ENCODE data around the gene FSIP1. TPM values are rescaled to one million over a fixed set of nuclear protein-coding genes. Genes with fewer than 3 reads are reported as not detected.
A peak's percentile ranks its signal among the peaks of the same experiment; 100 is the strongest.

Gene FSIP1
- total and polyA plus RNA-seq, 2 donors from 2014 or later = 0.75 to 2.4 TPM

DNA sequence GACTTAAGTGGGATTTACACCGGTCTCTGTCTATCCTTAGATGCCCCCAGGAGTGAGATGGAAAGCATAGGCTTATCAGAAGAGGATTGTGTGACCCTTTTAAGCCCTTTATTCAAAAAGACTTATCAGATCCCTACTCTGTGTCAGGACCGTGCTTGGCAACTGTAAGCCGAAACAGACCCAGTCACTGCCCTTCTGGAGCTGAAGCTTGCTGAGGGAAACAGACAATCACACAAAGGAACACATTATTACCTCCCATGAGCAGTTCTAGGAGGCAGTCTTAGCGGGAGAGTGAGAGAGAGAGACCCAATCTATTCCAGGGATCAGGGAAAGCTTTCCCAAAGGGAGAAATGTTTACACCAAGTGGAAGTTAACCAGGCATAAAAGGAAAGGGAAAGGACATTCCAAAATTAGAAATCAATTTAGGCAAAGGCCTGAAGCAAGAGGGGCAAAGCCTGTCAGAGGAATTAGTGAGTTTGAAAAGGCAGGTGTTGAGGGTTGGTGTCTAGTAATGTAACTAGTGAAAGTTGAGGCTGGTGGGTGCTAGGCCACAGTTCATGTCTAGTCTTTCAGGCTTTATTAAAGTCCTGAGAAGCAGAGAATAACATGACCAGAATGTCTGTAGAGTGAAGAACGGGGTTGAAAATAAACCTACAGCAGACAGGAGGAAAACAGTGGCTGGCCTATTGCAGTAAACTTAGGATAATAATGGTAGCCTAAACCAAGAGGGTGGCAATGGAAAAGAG, 115.1 kb downstream of the FSIP1 start:
- peak overlapping the region; percentile 73 to 90 for H3K27ac ChIP-seq (ENCODE audit: low read depth in 2 of 2, low read length in 2 of 2)
- no peaks in the 10 kb centered on the region for H3K9me3 ChIP-seq (ENCODE audit: control insufficient read depth in 2 of 3, insufficient read depth in 1 of 3, low read length in 3 of 3)
- FAIRE-seq (no peak), DNase-seq (no peak)
- peaks cover 6 to 59% (median 21%) of the 10 kb centered on the region in 3 donors for H3K4me1 ChIP-seq (ENCODE audit: control insufficient read depth in 2 of 3, insufficient read depth in 2 of 3, low read depth in 1 of 3, low read length in 3 of 3)
- TF ChIP-seq, protein P1, sequence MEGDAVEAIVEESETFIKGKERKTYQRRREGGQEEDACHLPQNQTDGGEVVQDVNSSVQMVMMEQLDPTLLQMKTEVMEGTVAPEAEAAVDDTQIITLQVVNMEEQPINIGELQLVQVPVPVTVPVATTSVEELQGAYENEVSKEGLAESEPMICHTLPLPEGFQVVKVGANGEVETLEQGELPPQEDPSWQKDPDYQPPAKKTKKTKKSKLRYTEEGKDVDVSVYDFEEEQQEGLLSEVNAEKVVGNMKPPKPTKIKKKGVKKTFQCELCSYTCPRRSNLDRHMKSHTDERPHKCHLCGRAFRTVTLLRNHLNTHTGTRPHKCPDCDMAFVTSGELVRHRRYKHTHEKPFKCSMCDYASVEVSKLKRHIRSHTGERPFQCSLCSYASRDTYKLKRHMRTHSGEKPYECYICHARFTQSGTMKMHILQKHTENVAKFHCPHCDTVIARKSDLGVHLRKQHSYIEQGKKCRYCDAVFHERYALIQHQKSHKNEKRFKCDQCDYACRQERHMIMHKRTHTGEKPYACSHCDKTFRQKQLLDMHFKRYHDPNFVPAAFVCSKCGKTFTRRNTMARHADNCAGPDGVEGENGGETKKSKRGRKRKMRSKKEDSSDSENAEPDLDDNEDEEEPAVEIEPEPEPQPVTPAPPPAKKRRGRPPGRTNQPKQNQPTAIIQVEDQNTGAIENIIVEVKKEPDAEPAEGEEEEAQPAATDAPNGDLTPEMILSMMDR (IDR thresholded peaks at IDR 0.05; ENCODE audit: borderline replicate concordance, extremely low read depth, insufficient read depth) = no peak
- no peaks in the 10 kb centered on the region for H3K36me3 ChIP-seq (ENCODE audit: control insufficient read depth in 2 of 3, insufficient read depth in 3 of 3, low read length in 3 of 3)
- H3K4me3 ChIP-seq (ENCODE audit: low read length in 3 of 3) = no peak overlapping the region
- intact Hi-C loops (cut with DNase I) = no loop called here
- H3K9ac ChIP-seq (ENCODE audit: low read length in 3 of 3) = no peak overlapping the region
- no peaks in the 10 kb centered on the region for H3K27me3 ChIP-seq (ENCODE audit: control insufficient read depth, insufficient read depth, low read length)

DNA sequence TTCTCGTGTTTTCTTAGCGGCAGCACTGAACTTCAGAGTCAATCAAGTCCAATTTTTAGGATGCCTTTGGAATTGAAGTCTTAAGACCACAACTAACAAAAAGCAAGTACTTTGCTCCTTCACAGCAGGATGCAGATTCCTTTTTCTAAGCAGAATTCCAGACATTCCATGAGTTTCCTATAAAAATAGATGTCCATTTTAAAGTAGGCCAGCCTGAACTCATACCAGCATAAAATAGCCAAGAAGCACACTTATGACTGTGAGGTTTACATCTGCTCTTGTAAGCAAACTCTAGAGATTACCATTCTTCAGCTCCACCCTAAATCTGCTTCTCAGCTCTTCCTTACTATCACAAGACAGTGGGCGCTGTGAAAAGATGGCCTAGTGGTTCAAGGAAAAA, 116.0 kb downstream of the FSIP1 start:
- Histone ChIP-seq H3K36me3 (ENCODE audit: control insufficient read depth in 2 of 3, insufficient read depth in 3 of 3, low read length in 3 of 3) (no peaks in the 10 kb centered on the region), H3K4me1 (ENCODE audit: control insufficient read depth in 2 of 3, insufficient read depth in 2 of 3, low read depth in 1 of 3, low read length in 3 of 3) (peaks cover 6 to 55% (median 19%) of the 10 kb centered on the region in 3 donors), H3K4me3 (ENCODE audit: low read length in 3 of 3) (peak overlapping the region in 1 of 3 donors; percentile 3), H3K9me3 (ENCODE audit: control insufficient read depth in 2 of 3, insufficient read depth in 1 of 3, low read length in 3 of 3) (no peaks in the 10 kb centered on the region), H3K27ac (ENCODE audit: low read depth in 2 of 2, low read length in 2 of 2) (peak overlapping the region; percentile 70 to 85), H3K9ac (ENCODE audit: low read length in 3 of 3) (peak overlapping the region in 1 of 3 donors; percentile 37), H3K27me3 (ENCODE audit: control insufficient read depth, insufficient read depth, low read length) (no peaks in the 10 kb centered on the region)
- intact Hi-C loops (cut with DNase I) = no loop called here
- FAIRE-seq = no peak
- peak in 1 of 5 donors; percentile 40 for DNase-seq
- TF ChIP-seq, protein P1 (IDR thresholded peaks at IDR 0.05; ENCODE audit: borderline replicate concordance, extremely low read depth, insufficient read depth) = no peak

DNA sequence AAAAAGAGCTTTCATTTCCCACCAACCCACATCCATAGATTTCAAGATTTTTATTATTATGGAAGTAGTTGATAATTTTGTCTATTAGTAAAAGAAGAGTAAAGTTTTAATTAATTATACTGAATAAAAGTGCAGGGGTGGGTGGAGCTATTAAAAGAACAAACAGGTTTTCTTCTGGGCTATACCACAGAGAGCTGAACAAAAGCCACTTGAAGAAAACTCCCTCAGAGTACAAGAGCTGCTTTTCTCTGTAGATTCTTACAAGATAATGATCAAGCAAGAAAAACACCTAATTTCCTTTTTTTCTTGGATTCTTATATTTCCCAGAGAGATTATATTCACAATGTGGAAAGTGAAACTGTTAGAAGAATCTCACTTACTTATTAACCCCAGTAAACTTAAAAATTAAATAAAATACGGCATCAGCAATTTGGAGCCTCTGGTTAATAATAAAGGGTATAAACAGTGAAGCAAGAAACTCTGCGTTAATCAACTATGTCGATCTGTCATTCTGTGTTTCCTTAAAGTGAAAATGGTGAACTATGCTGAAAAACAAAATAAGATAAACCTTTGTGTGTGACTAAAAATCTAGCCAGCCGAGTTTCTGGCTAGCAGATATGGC, 116.9 kb downstream of the FSIP1 start:
- peak in 1 of 5 donors; percentile 31 for DNase-seq
- Histone ChIP-seq H3K4me3 (ENCODE audit: low read length in 3 of 3) (peak overlapping the region in 2 of 3 donors; percentile 19), H3K9me3 (ENCODE audit: control insufficient read depth in 2 of 3, insufficient read depth in 1 of 3, low read length in 3 of 3) (no peaks in the 10 kb centered on the region), H3K4me1 (ENCODE audit: control insufficient read depth in 2 of 3, insufficient read depth in 2 of 3, low read depth in 1 of 3, low read length in 3 of 3) (peaks cover 6 to 52% (median 19%) of the 10 kb centered on the region in 3 donors), H3K27ac (ENCODE audit: low read depth in 2 of 2, low read length in 2 of 2) (peak overlapping the region; percentile 45 to 81), H3K36me3 (ENCODE audit: control insufficient read depth in 2 of 3, insufficient read depth in 3 of 3, low read length in 3 of 3) (no peaks in the 10 kb centered on the region), H3K9ac (ENCODE audit: low read length in 3 of 3) (peak overlapping the region in 1 of 3 donors; percentile 37), H3K27me3 (ENCODE audit: control insufficient read depth, insufficient read depth, low read length) (no peaks in the 10 kb centered on the region)
- FAIRE-seq = peak; percentile 77
- TF ChIP-seq, protein P1 (IDR thresholded peaks at IDR 0.05; ENCODE audit: borderline replicate concordance, extremely low read depth, insufficient read depth) = no peak
- intact Hi-C loops (cut with DNase I) = no loop called here
